VCaP (cell line): ENCODE data around the gene SCT.

ENCODE experiments used
- H3K27ac ChIP-seq: fragments of 450-650 bp; 2 replicates; pipeline ENCODE4 v1.5.1; 2017
- TF ChIP-seq, protein P1 (sequence below): fragments of 450-650 bp; conservative IDR thresholded peaks from 2 replicates; pipeline ENCODE4 v1.5.1; 2017; ENCODE audit warnings: mild to moderate bottlenecking, moderate library complexity

Gene SCT

DNA sequence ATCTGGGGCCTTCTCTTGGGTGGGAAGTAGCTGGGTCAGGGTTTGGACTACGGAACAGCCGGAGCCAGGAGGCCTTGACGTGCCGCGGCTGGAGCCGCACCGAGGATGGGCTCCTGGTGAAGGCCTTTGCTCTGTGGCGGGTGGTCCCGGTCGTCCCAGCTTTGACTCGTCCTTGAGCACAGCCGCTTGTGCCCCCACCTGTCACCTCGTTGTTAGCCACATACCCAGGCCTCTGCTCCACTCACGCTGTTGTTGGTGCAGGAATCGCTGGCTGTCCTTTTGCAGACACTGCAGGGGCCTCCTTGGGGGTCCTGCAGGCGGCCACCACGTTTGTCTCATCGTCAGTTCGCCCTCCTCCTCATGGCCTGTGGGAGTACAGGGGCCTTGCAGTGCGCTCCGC is 33.6 kb downstream of the SCT start:
- no peak overlapping the region for H3K27ac ChIP-seq
- TF ChIP-seq, protein P1, sequence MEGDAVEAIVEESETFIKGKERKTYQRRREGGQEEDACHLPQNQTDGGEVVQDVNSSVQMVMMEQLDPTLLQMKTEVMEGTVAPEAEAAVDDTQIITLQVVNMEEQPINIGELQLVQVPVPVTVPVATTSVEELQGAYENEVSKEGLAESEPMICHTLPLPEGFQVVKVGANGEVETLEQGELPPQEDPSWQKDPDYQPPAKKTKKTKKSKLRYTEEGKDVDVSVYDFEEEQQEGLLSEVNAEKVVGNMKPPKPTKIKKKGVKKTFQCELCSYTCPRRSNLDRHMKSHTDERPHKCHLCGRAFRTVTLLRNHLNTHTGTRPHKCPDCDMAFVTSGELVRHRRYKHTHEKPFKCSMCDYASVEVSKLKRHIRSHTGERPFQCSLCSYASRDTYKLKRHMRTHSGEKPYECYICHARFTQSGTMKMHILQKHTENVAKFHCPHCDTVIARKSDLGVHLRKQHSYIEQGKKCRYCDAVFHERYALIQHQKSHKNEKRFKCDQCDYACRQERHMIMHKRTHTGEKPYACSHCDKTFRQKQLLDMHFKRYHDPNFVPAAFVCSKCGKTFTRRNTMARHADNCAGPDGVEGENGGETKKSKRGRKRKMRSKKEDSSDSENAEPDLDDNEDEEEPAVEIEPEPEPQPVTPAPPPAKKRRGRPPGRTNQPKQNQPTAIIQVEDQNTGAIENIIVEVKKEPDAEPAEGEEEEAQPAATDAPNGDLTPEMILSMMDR: no peak

- TF ChIP-seq, protein P1: no peak
These were observed 34.1 kb downstream of the SCT start for GRCh38 chr11:592918-593317.

DNA sequence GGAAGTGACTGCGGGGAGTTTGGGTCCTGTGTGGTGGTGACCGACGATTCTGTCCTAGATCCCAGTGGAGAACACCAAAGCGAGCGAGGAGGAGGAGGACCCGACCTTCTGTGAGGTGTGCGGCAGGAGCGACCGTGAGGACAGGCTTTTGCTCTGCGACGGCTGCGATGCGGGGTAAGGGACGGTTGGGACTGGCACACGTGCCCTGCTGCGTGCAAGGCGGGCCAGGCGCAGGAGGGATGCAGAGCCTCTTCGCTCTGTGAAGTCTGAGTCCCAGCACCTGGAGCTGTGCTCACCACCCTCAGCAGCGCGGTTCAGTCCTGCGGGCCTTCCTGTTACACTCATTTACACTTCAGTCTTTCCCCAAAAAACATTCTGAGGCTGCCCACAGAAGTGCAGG is 34.5 kb downstream of the SCT start:
- H3K27ac ChIP-seq: no peak overlapping the region
- TF ChIP-seq, protein P1: no peak

More at GRCh38 chr11:592918-593317, 34.1 kb downstream of the SCT start:
- no peak overlapping the region for H3K27ac ChIP-seq

GRCh38 chr11:590997-591396 is 36.0 kb downstream of the SCT start:
- TF ChIP-seq, protein P1: no peak
- no peak overlapping the region for H3K27ac ChIP-seq

DNA sequence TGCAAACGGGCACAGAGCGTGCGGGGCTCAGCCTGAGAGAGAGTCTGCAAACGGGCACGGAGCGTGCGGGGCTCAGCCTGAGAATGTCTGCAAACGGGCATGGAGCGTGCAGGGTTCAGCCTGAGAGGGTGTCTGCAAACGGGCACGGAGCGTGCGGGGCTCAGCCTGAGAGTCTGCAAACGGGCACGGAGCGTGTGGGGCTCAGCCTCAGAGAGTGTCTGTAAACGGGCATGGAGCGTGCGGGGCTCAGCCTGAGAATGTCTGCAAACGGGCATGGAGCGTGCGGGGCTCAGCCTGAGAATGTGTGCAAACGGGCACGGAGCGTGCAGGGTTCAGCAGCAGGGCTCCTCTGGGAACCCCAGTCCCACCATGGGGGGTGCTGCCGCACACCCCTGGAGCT is 37.2 kb downstream of the SCT start:
- TF ChIP-seq, protein P1: no peak
- H3K27ac ChIP-seq: no peak overlapping the region

DNA sequence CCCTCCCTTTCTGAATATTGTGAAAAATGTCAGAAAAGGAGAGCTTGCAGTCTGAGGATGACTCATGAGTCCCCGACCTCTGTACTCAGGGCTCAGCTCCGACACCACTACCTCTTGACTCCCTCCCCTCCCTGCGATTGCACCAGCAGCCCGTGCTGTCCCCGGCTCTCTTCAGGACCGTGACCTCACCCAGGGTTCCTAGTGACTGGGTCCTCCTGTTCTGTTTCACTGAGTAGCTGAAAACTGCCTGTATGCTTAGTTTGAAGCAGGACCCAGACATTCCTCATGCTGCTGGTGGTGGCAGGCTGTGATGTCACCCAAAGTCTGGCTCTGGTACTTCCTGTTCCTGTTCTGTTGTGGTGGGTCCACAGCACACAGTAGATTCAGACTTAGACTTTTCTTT is 39.0 kb downstream of the SCT start:
- H3K27ac ChIP-seq: no peak overlapping the region
- TF ChIP-seq, protein P1: no peak

- TF ChIP-seq, protein P1: no peak
- no peak overlapping the region for H3K27ac ChIP-seq
These were observed 39.4 kb downstream of the SCT start for GRCh38 chr11:587546-587945.
